GM12865 (cell line): ENCODE data around the gene MORN4.
"Not testable (repeated sequence)": the region's sequence is repeated elsewhere in the genome, so short reads cannot be mapped to it uniquely, and the experiment has no call there.

ENCODE experiments used
- DNase-seq: peaks from one replicate; pipeline ENCODE4 v3.0.0; 2010; ENCODE audit warnings: low read depth
- H3K4me3 ChIP-seq: 2 replicates; pipeline ENCODE4 v1.5.1; 2011; ENCODE audit warnings: mild to moderate bottlenecking, low read depth, low read length, control low read depth
- CTCF ChIP-seq: IDR thresholded peaks from 2 replicates; pipeline ENCODE4 v1.5.1; 2011; ENCODE audit warnings: low read length, control low read depth, low read depth, inconsistent platforms; ENCODE audit not compliant: insufficient read depth; ENCODE audit errors: missing control alignments

Gene MORN4

GRCh38 chr10:97580421-97581367, 52.6 kb downstream of the MORN4 start:
- H3K4me3 ChIP-seq = no peak overlapping the region
- no peak for DNase-seq
- TF ChIP-seq CTCF = no peak

GRCh38 chr10:97578171-97578844, 55.0 kb downstream of the MORN4 start:
- TF ChIP-seq CTCF = no peak
- DNase-seq = no peak
- no peak overlapping the region for H3K4me3 ChIP-seq

GRCh38 chr10:97577701-97578100, 55.6 kb downstream of the MORN4 start:
- no peak for DNase-seq
- no peak for TF ChIP-seq CTCF
- H3K4me3 ChIP-seq = no peak overlapping the region

- H3K4me3 ChIP-seq, DNase-seq: not testable (repeated sequence)
These were observed 56.8 kb downstream of the MORN4 start for GRCh38 chr10:97576487-97576886.

GRCh38 chr10:97575127-97575668, 58.1 kb downstream of the MORN4 start:
- H3K4me3 ChIP-seq = no peak overlapping the region
- no peak for TF ChIP-seq CTCF
- no peak for DNase-seq

- H3K4me3 ChIP-seq = no peak overlapping the region
- no peak for TF ChIP-seq CTCF
- DNase-seq = no peak
These were observed 58.8 kb downstream of the MORN4 start for GRCh38 chr10:97574374-97575126.

- DNase-seq = no peak
- no peak for TF ChIP-seq CTCF
- H3K4me3 ChIP-seq = no peak overlapping the region
These were observed 59.6 kb downstream of the MORN4 start for GRCh38 chr10:97573672-97574071.
